ENCODE measurements around the gene LSM11.

Gene LSM11

DNA sequence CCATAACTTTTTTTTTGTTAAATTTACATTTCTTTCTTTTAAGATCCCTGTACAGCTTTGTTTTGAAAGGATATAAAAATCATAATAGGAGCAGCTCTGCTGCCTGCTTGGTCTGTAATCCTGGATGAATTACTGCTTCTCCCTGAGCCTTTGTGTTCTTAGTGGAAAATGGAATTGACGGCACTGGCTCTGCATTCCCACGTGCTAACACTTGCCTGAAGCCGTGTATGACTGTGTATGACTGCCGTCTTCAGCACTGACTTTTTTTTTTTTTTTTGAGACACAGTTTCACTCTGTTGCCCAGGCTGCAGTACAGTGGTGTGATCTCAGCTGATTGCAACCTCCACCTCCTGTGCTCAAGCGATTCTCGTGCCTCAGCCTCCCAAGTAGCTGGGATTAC lies 7.5 kb upstream of the LSM11 start:
- no peak for DNase-seq

- DNase-seq: no peak
These were observed 3.9 kb upstream of the LSM11 start for GRCh38 chr5:157739388-157740228.

DNA sequence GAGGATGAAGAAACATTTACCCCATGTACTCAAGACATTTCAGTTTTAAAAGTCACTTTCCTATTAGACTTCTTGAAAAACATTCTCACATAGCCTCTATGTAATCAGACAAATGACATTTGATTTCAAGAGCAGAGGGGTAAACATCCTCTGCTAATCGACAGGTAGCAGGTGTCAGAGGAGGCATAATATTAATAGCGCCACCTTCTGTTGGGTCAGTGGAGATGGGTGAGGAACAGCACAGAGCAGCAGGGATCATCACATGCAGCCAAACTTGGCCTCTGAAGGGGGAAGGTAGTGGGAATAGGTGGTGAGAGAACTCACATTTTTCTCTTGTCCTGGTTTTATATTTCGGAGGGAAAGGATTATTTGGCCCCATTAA lies 3.3 kb upstream of the LSM11 start:
- DNase-seq: peak; percentile 2

GRCh38 chr5:157741131-157741530 lies 2.4 kb upstream of the LSM11 start:
- DNase-seq: no peak

- peak; percentile 17 for DNase-seq
These were observed 819 bp downstream of the LSM11 start for GRCh38 chr5:157744051-157745011.

DNA sequence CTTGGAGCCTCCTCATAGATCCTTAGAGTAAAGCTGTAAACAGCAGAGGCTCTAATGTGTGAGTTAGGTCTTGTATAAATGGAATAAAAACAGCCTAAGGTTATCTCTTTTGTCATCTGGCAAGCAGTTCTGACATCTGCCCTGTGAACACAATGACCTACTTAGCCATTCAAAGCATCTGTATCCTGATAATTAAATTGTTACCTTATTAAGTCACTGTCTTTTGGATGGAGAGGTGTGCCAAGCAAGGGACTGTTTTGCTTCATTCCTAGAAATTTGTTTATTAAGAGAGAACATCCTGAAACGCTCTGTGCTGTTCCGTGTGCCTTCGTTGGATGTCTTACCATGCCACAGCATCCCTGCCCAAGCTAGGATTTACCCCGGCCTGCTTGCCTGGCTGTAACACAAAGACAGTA lies 1.5 kb downstream of the LSM11 start:
- DNase-seq: no peak

GRCh38 chr5:157747173-157747740 lies 3.7 kb downstream of the LSM11 start:
- peak; percentile 20 for DNase-seq

DNA sequence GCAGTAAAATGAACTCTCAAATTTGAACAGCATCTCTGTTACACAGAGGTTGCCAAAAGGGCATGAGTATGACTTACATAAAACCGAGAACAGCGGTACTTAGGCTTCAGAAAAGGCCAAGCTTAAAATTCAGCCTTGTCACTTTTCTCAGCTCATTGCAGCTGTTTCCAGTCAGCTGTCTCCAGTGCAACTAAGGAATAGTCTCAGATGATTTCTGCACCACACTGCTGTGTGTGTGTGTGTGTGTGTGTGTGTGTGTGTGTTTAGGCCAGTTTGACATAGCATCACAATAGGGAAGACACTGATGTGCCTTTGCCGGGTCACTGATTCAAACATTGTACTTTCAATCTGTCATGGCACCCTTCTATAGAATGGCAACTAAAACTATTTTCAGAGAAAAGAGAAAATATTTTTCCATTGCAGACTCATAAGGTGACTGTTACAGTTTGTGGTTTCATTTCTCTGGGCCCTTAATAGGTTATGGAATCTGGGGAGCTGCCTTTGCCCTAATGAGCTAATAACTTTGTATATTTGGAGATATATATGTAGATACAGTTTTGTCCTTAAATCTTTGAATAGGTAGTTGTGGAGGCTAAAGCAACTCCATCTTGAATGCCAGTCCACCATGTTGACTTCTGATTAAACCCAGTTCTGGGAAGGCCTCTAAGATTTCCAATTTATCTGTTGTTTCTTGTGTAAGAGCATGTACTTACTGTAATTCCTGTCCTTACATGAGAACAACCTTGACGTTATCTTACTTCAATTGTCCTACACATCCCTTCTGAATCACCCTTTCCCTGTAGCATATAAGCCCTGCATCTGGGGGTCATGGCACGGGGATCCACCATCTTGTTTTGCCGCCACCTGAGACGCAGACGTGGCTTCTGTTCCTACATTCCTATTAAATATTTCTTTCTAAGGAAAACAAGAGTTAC lies 4.5 kb downstream of the LSM11 start:
- no peak for DNase-seq

- no peak for DNase-seq
These were observed 5.4 kb downstream of the LSM11 start for GRCh38 chr5:157748760-157749461.

- DNase-seq: no peak
These were observed 5.9 kb downstream of the LSM11 start for GRCh38 chr5:157749462-157749799.

DNA sequence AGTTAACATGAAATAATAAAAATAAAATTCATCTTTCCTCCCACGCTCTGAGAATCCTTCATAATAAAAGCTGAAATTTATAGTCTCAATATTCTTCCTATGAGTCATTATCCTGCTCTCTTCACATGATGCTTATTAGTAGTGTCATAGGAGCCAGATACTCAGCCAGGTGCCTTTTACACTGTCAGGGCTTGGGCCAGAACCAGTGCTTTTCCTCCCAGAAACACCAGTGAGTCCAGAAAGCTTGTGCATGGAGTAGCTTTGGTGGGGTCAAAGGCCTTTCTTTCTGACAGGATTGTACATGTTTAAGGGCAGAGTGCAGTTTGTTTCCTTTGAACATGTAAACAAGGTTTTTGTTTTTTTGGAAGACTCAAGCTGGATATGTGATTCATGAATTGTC lies 6.8 kb downstream of the LSM11 start:
- DNase-seq: no peak

DNA sequence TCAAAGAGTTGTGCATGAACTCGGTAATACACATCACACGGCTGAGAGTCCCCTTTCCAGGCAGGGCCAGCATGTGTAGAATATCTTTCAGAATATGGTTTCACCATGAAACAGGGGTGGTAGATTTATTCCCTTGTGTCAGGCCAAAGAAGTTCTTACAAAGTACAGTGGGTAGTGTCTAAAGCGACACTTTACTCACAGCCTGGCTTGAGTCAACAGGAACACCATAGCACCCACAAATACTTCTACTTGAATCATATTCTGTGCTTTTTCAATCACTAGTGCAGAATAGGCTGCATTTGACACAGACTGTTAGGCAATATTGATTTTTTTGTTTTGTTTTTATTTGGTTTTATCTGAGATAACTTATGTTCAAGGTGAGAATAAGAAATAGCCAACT lies 12.6 kb downstream of the LSM11 start:
- no peak for DNase-seq

GRCh38 chr5:157758706-157759105 lies 15.2 kb downstream of the LSM11 start:
- no peak for DNase-seq

GRCh38 chr5:157761690-157762621 lies 18.4 kb downstream of the LSM11 start:
- peak; percentile 68 for DNase-seq

DNA sequence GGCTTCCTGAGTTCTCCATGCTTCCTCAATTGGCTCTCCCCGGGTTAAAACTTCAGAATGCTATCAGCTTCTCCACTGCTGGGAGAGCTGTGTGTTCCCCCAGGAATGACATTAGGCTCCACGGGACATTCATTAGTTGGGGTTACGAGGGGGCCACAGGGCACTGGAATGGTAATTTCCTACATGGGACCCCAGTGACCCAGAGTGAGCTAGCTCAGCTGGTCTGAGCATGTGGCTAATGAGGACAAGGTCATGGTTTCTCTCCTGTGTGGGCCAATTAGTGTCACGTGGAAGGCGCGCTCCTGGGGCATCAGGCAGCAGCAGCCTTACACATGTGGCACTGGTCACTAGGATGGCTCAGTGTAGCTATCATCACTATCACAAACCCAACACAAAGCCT lies 21.0 kb downstream of the LSM11 start:
- DNase-seq: no peak

DNA sequence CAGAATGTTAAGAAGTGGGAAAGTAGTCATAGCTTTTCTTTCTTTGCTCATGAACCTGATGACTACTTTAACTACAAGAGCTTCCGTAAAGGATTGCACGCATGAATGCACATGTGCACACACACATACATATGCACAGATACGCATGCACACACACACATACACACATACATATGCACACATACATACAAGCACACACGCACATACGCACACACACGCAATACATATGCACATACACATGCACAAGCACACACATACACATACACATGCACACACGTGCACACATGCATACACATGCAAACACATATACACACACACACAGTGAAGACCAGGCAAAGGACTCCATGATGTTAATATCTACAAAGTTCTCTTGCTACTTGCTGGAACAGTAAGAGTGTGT lies 22.9 kb downstream of the LSM11 start:
- no peak for DNase-seq

DNA sequence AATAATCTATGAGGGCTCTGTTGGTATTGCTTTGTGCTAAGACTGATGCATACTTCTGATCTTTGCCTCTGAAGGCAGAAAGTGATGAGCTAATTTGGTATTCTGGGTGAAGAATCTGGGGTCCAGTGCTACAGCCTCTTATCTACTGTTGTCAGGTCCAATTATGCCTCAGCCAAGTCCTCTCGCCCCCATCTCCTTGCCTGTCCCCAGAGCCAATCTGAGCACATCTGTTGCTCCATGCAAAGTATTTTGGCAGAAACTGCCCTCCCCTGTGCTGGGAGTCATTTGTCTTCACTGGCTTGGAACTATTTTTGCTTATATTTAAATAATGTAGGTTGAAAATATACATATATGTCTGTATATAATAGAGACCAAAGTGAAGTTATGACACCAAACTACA lies 23.4 kb downstream of the LSM11 start:
- DNase-seq: no peak

DNA sequence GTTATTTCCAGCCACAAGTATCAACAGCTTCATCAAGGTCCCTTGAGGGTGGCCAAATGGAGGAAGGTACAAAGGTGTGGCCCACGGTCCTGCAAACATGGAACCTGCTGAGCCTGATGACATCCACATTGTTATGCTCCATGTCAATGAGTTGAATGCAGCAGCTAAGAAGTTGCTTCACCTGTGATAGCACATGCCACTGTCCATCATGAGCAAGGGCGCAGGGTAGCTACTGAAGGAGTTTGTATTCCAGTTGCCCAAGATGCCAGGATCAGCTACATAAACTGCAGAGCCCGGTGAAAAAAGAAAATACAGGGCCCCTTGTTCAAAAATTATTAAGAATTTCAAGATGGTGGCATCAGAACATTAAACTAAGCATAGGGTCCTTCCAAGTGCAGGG lies 24.2 kb downstream of the LSM11 start:
- no peak for DNase-seq

GRCh38 chr5:157770665-157771064 lies 27.2 kb downstream of the LSM11 start:
- no peak for DNase-seq

DNA sequence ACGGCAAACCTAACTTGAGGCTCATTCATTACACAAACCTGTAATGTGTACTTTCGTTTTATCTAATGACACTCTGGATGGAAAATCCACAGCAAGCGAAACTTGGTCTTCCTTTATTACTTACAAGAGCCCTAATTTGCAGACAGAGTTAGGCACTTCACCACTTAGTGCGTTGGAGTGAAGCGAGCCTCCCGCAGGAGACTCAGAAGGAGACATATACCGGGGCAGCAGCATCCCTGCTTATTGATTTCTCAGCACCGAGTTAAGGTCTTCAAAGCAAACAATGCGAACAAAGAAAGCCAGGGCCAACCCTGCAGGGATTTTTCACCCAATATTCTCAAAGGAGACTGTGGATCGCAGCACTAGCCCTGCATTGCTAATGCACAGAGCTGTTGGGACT lies 28.6 kb downstream of the LSM11 start:
- DNase-seq: peak; percentile 40

All from NCI-H146 (cell line).